GM21528 (cell line): Measurements from ENCODE around the gene GRM8.
A peak's percentile ranks its signal among the peaks of the same experiment; 100 is the strongest.

Experiments
- ATAC-seq: cut with Tn5 transposase; IDR thresholded peaks from one replicate; pipeline ENCODE4 v1.9.1; 2021; ENCODE audit warnings: mild to moderate bottlenecking, moderate library complexity; ENCODE audit not compliant: unreplicated experiment, low FRiP score

The GRM8 gene

GRCh38 chr7:126411032-126411820 is 841.5 kb downstream of the GRM8 start:
- peak; percentile 73 for ATAC-seq

GRCh38 chr7:126403040-126403439 is 849.7 kb downstream of the GRM8 start:
- no peak for ATAC-seq

GRCh38 chr7:126401918-126402317 is 850.8 kb downstream of the GRM8 start:
- no peak for ATAC-seq

GRCh38 chr7:126398851-126399529 is 853.8 kb downstream of the GRM8 start:
- ATAC-seq, result no peak

GRCh38 chr7:126398285-126398684 is 854.5 kb downstream of the GRM8 start:
- no peak for ATAC-seq

GRCh38 chr7:126394406-126394805 is 858.3 kb downstream of the GRM8 start:
- ATAC-seq, result no peak
